ENCODE results near the gene PPP2R5C. TPM values are rescaled to one million over a fixed set of nuclear protein-coding genes. Genes with fewer than 3 reads are reported as not detected.

The PPP2R5C gene
- total and polyA plus RNA-seq, 2 donors (not counting 3 experiments of a cell fraction or from before 2014, with no cell fraction given), result 42.6 to 83.6 TPM

DNA sequence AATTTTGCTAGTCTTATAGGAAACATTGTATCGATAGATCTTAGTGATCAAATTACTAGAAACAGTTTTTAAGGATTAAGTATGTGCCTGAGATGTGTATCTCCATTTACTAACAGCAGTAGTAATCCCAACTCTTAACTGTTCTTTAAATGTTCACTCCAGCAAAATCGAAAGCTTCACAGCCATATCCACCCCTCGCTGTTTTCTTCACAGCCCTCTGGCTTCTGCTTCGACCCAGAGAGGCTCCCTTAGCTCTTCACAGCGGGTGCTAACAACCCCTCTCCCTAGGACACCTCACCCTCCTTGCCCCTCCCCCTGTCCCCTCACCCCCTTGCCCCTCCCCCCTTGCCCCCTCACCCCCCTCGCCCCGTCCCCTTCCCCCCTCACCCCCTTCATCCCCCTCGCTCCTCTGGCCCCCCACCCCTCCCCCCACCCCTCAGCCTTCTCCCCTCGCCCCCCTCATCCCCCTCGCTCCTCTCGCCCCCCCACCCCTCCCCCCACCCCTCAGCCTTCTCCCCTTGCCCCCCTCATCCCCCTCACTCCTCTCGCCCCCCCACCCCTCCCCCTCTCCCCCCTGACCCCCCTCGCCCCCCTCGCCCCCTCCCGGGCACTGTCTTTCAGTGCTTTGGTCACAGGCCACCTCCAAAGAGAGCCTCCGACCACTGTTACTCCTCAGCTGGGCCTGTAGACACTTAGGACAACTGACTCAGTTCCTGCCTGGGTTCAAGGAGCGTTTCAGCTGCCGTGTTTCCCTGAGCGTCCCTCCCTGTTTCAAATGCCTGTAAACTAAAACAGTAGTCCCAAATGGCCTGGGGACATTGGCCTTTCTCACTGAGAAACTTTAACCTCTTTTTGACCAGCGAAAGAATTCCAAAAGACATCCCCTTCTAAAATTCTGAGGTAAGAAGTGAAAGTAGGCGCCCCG lies 156.8 kb downstream of the PPP2R5C start:
- ChIA-PET CTCF (interaction anchor here (1.0 kb wide), 1 partner anchor 211 kb away, joined by 3 read pairs; no protein-coding TSS in a partner anchor), POLR2A (no interaction called here)
- FAIRE-seq (no peak), DNase-seq (ENCODE audit: low read depth, low spot score) (no peak)
- H3K27me3 ChIP-seq (ENCODE audit: control insufficient read depth in 2 of 2, insufficient read depth in 2 of 2, low read length in 2 of 2), result no peaks in the 10 kb centered on the region
- no TSS peak for BruUV-seq (replicated peaks)
- no peak overlapping the region for H3K27ac ChIP-seq (ENCODE audit: insufficient read depth, low read depth, low read length)
- no peak overlapping the region for H3K4me2 ChIP-seq (ENCODE audit: insufficient read depth, low read length)
- no peak for TF ChIP-seq MYC (IDR thresholded peaks at IDR 0.05; ENCODE audit: low read depth, low read length)
- TF ChIP-seq EZH2 (IDR thresholded peaks at IDR 0.05; ENCODE audit: borderline replicate concordance, low read depth, low read length, severe bottlenecking), result no peak
- TF ChIP-seq GATA2 (IDR thresholded peaks at IDR 0.05; ENCODE audit: insufficient read depth, insufficient read length, low read depth, low read length), result no peak
- TF ChIP-seq, protein P1, sequence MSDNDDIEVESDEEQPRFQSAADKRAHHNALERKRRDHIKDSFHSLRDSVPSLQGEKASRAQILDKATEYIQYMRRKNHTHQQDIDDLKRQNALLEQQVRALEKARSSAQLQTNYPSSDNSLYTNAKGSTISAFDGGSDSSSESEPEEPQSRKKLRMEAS (IDR thresholded peaks at IDR 0.05; ENCODE audit: insufficient read depth, insufficient read length), result no peak
- TF ChIP-seq FOS (IDR thresholded peaks at IDR 0.05; ENCODE audit: borderline replicate concordance, insufficient read depth, low read length), result no peak
- no peak for TF ChIP-seq POLR2A (IDR thresholded peaks at IDR 0.05; ENCODE audit: low read depth, low read length)
- TF ChIP-seq POLR2AphosphoS5 (IDR thresholded peaks at IDR 0.05; ENCODE audit: insufficient read depth, low read depth, low read length), result no peak
- TF ChIP-seq, protein P2, sequence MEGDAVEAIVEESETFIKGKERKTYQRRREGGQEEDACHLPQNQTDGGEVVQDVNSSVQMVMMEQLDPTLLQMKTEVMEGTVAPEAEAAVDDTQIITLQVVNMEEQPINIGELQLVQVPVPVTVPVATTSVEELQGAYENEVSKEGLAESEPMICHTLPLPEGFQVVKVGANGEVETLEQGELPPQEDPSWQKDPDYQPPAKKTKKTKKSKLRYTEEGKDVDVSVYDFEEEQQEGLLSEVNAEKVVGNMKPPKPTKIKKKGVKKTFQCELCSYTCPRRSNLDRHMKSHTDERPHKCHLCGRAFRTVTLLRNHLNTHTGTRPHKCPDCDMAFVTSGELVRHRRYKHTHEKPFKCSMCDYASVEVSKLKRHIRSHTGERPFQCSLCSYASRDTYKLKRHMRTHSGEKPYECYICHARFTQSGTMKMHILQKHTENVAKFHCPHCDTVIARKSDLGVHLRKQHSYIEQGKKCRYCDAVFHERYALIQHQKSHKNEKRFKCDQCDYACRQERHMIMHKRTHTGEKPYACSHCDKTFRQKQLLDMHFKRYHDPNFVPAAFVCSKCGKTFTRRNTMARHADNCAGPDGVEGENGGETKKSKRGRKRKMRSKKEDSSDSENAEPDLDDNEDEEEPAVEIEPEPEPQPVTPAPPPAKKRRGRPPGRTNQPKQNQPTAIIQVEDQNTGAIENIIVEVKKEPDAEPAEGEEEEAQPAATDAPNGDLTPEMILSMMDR (IDR thresholded peaks at IDR 0.05; ENCODE audit: extremely low read depth in 1 of 2, insufficient read depth in 1 of 2, low read depth in 1 of 2, low read length in 2 of 2), result no peak
- no peak for TF ChIP-seq JUN (IDR thresholded peaks at IDR 0.05; ENCODE audit: borderline replicate concordance, insufficient read depth, insufficient read length, low read depth)
- peaks cover 1 to 4% of the 10 kb centered on the region in 2 experiments for H3K36me3 ChIP-seq (ENCODE audit: control insufficient read depth in 2 of 2, extremely low read depth in 1 of 2, insufficient read depth in 2 of 2, low read length in 2 of 2)
- H3K79me2 ChIP-seq (ENCODE audit: control insufficient read depth, insufficient read depth, low read length), result no peaks in the 10 kb centered on the region
- H2AFZ ChIP-seq (ENCODE audit: low read depth, low read length), result no peak overlapping the region
- H3K9ac ChIP-seq (replicated peaks; ENCODE audit: extremely low read depth, insufficient read depth, low read length), result no peak overlapping the region
- intact Hi-C loops (cut with micrococcal nuclease) (no loop called here), dilution Hi-C loops (cut with MboI; ENCODE audit: extremely low pct_ligation_motif_present, low sequenced_read_pairs) (no loop called here)
- no peaks in the 10 kb centered on the region for H3K9me1 ChIP-seq (replicated peaks; ENCODE audit: control insufficient read depth, extremely low read depth, insufficient read depth, low read length)
- H4K20me1 ChIP-seq (replicated peaks; ENCODE audit: control insufficient read depth, extremely low read depth, insufficient read depth, low read length), result no peaks in the 10 kb centered on the region
- H3K9me3 ChIP-seq (replicated peaks; ENCODE audit: control insufficient read depth, insufficient read depth, low read length), result no peaks in the 10 kb centered on the region
- no peaks in the 10 kb centered on the region for H3K4me1 ChIP-seq (ENCODE audit: control insufficient read depth, extremely low read depth, insufficient read depth, low read length)
- no peak overlapping the region for H3K4me3 ChIP-seq (replicated peaks in 1 of 3; ENCODE audit: insufficient read depth in 1 of 3, low read depth in 1 of 3, low read length in 3 of 3)
